Epidermal melanocyte (primary cell): ENCODE results near the gene FAM76A.
"Not testable (repeated sequence)": the region's sequence is repeated elsewhere in the genome, so short reads cannot be mapped to it uniquely, and the experiment has no call there.

Experiments used
- DNase-seq: peaks from one replicate; pipeline ENCODE4 v3.0.0; 2011; ENCODE audit warnings: low spot score; ENCODE audit not compliant: insufficient read length

The FAM76A gene

GRCh38 chr1:27724961-27725373 is 794 bp upstream of the FAM76A start:
- DNase-seq, result no peak

GRCh38 chr1:27726173-27727044 is 648 bp downstream of the FAM76A start:
- peak; percentile 23 for DNase-seq

- DNase-seq, result no peak
These were observed 1.4 kb downstream of the FAM76A start for GRCh38 chr1:27727126-27727525.

GRCh38 chr1:27736252-27736651 is 10.5 kb downstream of the FAM76A start:
- DNase-seq, result no peak

- DNase-seq, result no peak
These were observed 15.4 kb downstream of the FAM76A start for GRCh38 chr1:27741121-27741520.

- DNase-seq, result no peak
These were observed 18.8 kb downstream of the FAM76A start for GRCh38 chr1:27744556-27744955.

GRCh38 chr1:27745466-27745865 is 19.7 kb downstream of the FAM76A start:
- DNase-seq, result no peak

- no peak for DNase-seq
These were observed 26.6 kb downstream of the FAM76A start for GRCh38 chr1:27752360-27752759.

- no peak for DNase-seq
These were observed 29.5 kb downstream of the FAM76A start for GRCh38 chr1:27755286-27755685.

- no peak for DNase-seq
These were observed 30.1 kb downstream of the FAM76A start for GRCh38 chr1:27755865-27756264.

- DNase-seq, result no peak
These were observed 33.5 kb downstream of the FAM76A start for GRCh38 chr1:27759236-27759635.

- DNase-seq, result no peak
These were observed 34.7 kb downstream of the FAM76A start for GRCh38 chr1:27760426-27760825.

- no peak for DNase-seq
These were observed 36.3 kb downstream of the FAM76A start for GRCh38 chr1:27762033-27762432.

- no peak for DNase-seq
These were observed 37.6 kb downstream of the FAM76A start for GRCh38 chr1:27763358-27763757.

GRCh38 chr1:27770293-27770830 is 44.6 kb downstream of the FAM76A start:
- DNase-seq, result no peak

- DNase-seq, result no peak
These were observed 46.5 kb downstream of the FAM76A start for GRCh38 chr1:27772036-27772931.

- DNase-seq, result peak; percentile 94
These were observed 47.4 kb downstream of the FAM76A start, which contains the start of gene STX12 for GRCh38 chr1:27772932-27773825. Gene STX12 (plus strand): TSS chr1:27773219. CDS start chr1:27773308, 89 bp downstream.

- no peak for DNase-seq
These were observed 48.2 kb downstream of the FAM76A start for GRCh38 chr1:27773826-27774445.

GRCh38 chr1:27774654-27775053 is 48.9 kb downstream of the FAM76A start:
- no peak for DNase-seq

- DNase-seq, result not testable (repeated sequence)
These were observed 49.6 kb downstream of the FAM76A start for GRCh38 chr1:27775336-27775735.
